Ovary (tissue), 3 donors: ENCODE measurements around the gene CD4.

Source experiments
- CTCF ChIP-seq, 3 donors: fragments of 450-650 bp in 2 of 3; fragments of 200-600 bp in 1 of 3; IDR thresholded peaks; one replicate each; pipeline versions ENCODE4 v1.5.1 to v1.8.0; 2016 to 2022; ENCODE audit warnings: antibody characterized with exemption in 3 of 3, mild to moderate bottlenecking in 1 of 3
- EP300 ChIP-seq: sonication (generic); formaldehyde crosslinking; IDR thresholded peaks from one replicate; pipeline ENCODE4 v1.6.1; 2017; ENCODE audit warnings: antibody characterized with exemption
- POLR2A ChIP-seq: fragments of 450-650 bp; IDR thresholded peaks from one replicate; pipeline ENCODE4 v1.6.1; 2017; ENCODE audit warnings: antibody characterized with exemption, mild to moderate bottlenecking, moderate library complexity
- donor health status: DM: no; HTN: no; CAD: no.

- no peak for TF ChIP-seq CTCF (IDR thresholded peaks at IDR 0.05)
- no peak for TF ChIP-seq POLR2A
- no peak for TF ChIP-seq EP300
Observed at GRCh38 chr12:6783828-6784227, 5.5 kb upstream of the CD4 start.
